GM18505 (cell line): ENCODE results near the gene DGCR2.
"Not testable (repeated sequence)": the region's sequence is repeated elsewhere in the genome, so short reads cannot be mapped to it uniquely, and the experiment has no call there.

Source experiments
- ATAC-seq: cut with Tn5 transposase; IDR thresholded peaks from one replicate; pipeline ENCODE4 v1.9.1; 2021; ENCODE audit not compliant: unreplicated experiment
- POLR2A ChIP-seq: IDR thresholded peaks from 4 replicates; pipeline ENCODE4 v1.6.1; 2011; ENCODE audit warnings: borderline replicate concordance; ENCODE audit not compliant: insufficient read depth, insufficient read length; ENCODE audit errors: extremely low read depth

DGCR2 gene

DNA sequence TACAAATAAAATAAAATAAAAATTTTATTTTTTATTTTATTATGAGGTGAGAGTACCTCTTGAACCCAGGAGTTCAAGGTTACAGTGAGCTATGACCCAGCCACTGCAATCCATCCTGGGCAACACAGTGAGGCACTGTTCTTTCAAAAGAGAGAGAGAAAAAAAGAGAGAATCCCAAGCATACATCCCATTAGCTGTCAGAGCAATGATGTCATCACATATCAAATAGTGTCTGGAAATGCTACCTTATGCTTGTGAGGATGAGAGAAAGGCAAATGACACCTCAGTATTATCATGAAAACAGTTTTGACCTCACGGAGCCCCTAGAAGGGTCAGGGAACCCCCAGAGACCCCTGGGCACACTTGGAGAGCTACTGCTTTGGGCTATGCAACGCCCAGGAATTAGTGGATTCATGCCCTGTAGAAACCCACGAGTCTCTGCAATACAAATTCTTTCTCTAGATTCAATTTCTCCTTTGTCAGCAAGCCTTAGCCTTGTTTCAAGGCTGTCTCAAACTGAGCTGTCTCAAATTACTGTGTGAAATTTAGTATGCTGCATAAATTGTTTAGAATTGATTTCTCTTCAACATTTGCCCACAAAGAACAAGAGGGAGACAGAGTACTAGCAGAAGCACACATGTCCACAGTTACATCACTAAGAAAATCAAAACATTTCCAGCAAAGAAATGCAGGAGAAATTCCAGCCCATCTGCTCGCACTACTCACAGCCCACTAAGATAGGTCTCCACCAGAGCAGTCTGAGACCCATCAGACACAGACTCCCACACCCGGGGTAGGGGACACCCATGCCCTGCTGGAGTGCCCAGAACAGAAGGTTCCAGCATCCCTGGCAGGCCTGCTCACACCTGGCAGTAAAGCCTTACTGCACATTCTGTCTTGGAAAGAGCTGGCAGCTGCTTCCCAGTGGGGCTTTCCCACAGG, 18.1 kb downstream of the DGCR2 start:
- no peak for ATAC-seq
- no peak for TF ChIP-seq POLR2A

DNA sequence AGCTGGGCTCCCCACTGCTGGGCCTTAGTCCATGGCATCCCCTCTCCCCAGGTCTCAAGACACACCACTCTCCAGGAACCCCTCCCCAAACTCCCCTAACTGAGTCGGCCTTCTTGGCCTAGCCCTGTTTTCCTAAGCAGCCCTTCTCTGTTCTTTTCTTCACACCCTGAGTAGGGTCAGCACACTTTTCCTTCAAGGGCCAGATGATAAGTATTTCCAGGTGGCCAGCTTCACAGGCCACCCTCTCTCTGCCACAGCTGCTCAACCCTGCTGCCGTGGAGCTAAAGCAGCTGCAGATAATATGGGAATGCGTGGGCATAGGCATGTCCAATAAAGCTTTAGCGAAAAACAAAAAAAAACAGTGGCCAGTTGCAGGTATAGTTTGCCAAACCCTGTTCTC, 24.1 kb downstream of the DGCR2 start:
- TF ChIP-seq POLR2A, result no peak
- ATAC-seq, result no peak

- ATAC-seq, result no peak
- no peak for TF ChIP-seq POLR2A
Measured at GRCh38 chr22:19097518-19097917, 24.7 kb downstream of the DGCR2 start.

DNA sequence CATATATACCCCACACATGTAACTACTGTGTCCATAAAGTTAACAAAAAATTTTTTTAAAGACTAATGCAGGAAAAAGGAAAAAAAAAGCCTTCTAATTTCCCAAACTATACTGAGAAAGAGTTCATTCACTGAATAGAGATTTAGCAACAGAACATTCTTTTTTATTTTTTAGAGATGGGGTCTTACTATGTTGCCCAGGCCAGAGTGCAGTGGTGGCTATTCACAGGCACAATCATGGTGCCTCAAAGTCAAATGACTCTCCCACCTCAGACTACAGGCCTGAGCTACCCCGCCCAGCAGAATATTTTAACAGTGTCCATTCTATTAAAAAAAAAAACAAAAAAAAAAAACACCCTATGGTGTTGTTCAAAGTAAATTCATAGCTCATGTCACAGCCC, 25.7 kb downstream of the DGCR2 start:
- TF ChIP-seq POLR2A, result no peak
- no peak for ATAC-seq

GRCh38 chr22:19094393-19094997, 27.7 kb downstream of the DGCR2 start:
- TF ChIP-seq POLR2A, result no peak
- no peak for ATAC-seq

- no peak for ATAC-seq
- no peak for TF ChIP-seq POLR2A
Measured at GRCh38 chr22:19092725-19093124, 29.5 kb downstream of the DGCR2 start.

DNA sequence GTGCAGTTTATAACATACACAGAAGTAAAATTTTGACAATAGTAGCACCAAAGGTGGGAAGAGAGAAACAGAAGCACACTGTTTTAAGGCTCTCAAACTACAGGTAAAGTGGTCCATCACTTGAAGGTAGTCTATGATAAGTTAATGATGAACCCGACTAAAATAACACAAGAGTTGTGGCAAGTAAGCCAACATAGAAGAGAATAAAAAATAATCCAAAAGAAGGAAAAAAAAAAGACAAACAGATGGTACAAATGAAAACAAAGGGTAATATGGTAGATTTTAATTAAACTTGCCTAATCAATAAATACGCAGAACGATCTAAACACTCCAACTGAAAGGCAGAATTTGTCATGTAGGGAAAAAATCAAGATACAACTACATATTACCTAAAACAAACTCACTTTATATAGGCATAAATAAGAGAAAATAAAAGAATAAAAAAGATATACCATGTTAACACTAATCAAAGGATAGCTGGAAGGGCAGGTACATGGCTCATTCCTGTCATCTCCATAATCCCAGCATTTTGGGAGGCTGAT, 31.6 kb downstream of the DGCR2 start:
- ATAC-seq, result no peak
- no peak for TF ChIP-seq POLR2A

DNA sequence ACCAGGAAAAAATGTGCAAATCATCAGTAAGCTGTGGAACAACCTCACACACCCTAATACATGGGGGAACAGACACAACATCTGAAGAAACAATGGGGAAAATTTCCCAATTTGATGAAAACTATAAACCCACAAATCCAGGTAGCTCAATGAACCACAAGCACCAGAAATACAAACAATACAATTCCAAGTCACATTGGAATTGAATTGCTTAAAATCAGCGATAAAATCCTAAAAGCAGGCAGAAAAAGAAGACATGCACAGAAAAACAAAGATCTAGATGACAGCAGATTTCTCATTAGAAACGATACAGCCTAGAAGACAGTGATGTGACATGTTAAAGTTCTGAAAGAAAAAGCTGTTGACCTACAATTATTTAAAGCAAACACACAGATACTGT, 32.0 kb downstream of the DGCR2 start:
- TF ChIP-seq POLR2A, result no peak

GRCh38 chr22:19088866-19089595, 33.2 kb downstream of the DGCR2 start:
- ATAC-seq, result no peak
- TF ChIP-seq POLR2A, result no peak

More for the DNA sequence above, 32.0 kb downstream of the DGCR2 start:
- no peak for ATAC-seq

DNA sequence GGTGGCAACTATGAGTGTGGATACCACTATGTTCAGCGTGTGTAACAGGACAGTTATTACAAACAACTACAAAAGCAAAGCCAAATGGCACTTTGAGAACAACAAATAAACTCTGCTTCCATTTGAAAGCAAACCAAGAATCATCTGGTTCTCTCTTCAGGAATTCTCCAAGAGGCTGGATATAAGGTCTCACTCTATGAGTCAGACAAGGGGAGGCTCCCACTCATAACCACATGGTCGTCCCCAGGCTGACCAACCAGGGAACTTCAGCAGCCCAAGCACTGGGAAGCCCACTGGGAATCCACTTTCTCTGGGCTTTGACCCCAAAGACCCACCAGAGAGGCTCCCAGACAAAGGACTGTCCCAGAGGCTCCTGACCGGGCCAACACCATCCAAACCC, 35.3 kb downstream of the DGCR2 start:
- ATAC-seq, result no peak
- TF ChIP-seq POLR2A, result no peak

- ATAC-seq, result no peak
- TF ChIP-seq POLR2A, result no peak
Measured at GRCh38 chr22:19086417-19086816, 35.8 kb downstream of the DGCR2 start.

DNA sequence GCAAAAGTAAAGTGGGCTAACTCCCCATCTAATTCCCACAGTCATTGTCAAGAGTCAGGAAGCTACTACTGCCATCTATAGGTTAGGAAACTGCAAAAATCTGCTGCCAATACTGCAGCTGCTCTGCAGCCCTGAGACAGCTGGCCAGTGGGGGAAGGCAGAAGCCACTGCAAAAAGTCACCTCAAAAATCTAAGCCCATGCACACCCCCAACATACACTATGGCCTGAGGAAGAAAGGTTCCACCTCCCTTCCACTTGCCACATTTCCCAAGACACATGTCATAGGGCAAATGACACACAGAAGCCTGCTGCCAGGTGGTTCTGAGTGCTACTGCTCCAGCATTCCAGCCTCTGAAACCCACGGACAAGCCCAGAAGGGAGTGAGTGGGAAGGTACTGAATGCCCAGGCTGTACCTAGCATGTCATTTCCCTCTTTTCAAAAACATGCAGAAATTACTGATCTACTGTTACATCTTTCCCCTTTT, 36.9 kb downstream of the DGCR2 start:
- ATAC-seq, result no peak
- no peak for TF ChIP-seq POLR2A

DNA sequence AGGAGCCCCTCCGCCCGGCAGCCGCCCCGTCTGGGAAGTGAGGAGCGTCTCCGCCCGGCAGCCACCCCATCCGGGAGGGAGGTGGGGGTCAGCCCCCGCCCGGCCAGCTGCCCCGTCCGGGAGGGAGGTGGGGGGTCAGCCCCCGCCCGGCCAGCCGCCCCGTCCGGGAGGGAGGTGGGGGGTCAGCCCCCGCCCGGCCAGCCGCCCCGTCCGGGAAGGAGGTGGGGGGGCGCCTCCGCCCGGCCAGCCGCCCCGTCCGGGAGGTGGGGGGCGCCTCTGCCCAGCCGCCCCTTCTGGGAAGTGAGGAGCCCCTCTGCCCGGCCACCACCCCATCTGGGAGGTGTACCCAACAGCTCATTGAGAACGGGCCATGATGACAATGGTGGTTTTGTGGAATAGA, 37.6 kb downstream of the DGCR2 start:
- ATAC-seq, result not testable (repeated sequence)

DNA sequence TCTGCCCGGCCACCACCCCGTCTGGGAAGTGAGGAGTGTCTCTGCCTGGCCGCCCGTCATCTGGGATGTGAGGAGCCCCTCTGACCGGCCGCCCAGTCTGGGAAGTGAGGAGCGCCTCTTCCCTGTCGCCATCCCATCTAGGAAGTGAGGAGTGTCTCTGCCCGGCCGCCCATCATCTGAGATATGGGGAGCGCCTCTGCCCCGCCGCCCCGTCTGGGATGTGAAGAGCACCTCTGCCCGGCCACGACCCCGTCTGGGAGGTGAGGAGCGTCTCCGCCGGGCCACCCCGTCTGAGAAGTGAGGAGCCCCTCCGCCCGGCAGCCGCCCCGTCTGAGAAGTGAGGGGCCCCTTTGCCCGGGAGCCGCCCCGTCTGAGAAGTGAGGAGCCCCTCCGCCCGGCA, 38.1 kb downstream of the DGCR2 start:
- not testable (repeated sequence) for ATAC-seq

DNA sequence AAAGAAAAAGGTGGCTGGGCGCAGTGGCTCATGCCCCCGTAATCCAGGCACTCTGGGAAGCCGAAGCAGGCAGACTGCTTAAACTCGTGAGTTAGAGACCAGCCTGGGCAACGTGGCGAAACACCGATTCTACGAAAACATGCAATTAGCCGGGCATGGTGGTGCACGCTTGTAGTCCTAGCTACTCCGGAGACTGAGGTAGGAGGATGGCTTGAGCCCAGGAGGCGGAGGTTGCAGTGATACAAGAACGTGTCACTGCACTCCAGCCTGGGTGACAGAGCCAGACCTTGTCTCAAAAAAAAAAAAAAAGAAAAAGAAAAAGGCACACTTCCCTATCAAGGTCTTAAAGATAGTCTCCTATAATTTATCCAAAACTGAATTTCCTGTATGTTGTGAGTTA, 39.4 kb downstream of the DGCR2 start:
- no peak for TF ChIP-seq POLR2A
- ATAC-seq, result no peak
